Activated CD4-positive, alpha-beta T cell treated with anti-CD3 and anti-CD28 coated beads, Interleukin-2, Interleukin-6, amounts not matched to agents 100 ng/mL and 50 ng/mL, durations not matched to agents 16 hours and 8 hours (primary cell): Measurements from ENCODE around the gene ZNF469.

Experiments
- DNase-seq: peaks from one replicate; pipeline ENCODE4 v3.0.0-alpha.2; 2020

Gene ZNF469

GRCh38 chr16:88411951-88412576 lies 29.3 kb downstream of the ZNF469 start:
- DNase-seq: no peak

- no peak for DNase-seq
These were observed 30.0 kb downstream of the ZNF469 start for GRCh38 chr16:88412766-88413165.

- DNase-seq: no peak
These were observed 30.5 kb downstream of the ZNF469 start for GRCh38 chr16:88413231-88413630.

GRCh38 chr16:88413631-88414030 lies 30.9 kb downstream of the ZNF469 start:
- no peak for DNase-seq

GRCh38 chr16:88414521-88415380 lies 32.0 kb downstream of the ZNF469 start:
- no peak for DNase-seq

GRCh38 chr16:88415381-88415705 lies 32.6 kb downstream of the ZNF469 start:
- no peak for DNase-seq

- no peak for DNase-seq
These were observed 33.1 kb downstream of the ZNF469 start for GRCh38 chr16:88415713-88416323.

GRCh38 chr16:88416686-88417085 lies 33.9 kb downstream of the ZNF469 start:
- DNase-seq: no peak

- no peak for DNase-seq
These were observed 35.1 kb downstream of the ZNF469 start for GRCh38 chr16:88417684-88418476.

GRCh38 chr16:88418869-88419268 lies 36.1 kb downstream of the ZNF469 start:
- DNase-seq: no peak

GRCh38 chr16:88419790-88420189 lies 37.0 kb downstream of the ZNF469 start:
- no peak for DNase-seq

GRCh38 chr16:88420496-88420895 lies 37.7 kb downstream of the ZNF469 start:
- no peak for DNase-seq

GRCh38 chr16:88421301-88421700 lies 38.5 kb downstream of the ZNF469 start:
- DNase-seq: no peak

- DNase-seq: no peak
These were observed 39.2 kb downstream of the ZNF469 start for GRCh38 chr16:88421871-88422433.

- no peak for DNase-seq
These were observed 40.1 kb downstream of the ZNF469 start for GRCh38 chr16:88422733-88423447.

- no peak for DNase-seq
These were observed 40.7 kb downstream of the ZNF469 start for GRCh38 chr16:88423448-88423850.

- no peak for DNase-seq
These were observed 42.0 kb downstream of the ZNF469 start for GRCh38 chr16:88424587-88425235.

- DNase-seq: no peak
These were observed 43.3 kb downstream of the ZNF469 start for GRCh38 chr16:88426018-88426417.

GRCh38 chr16:88427376-88427775 lies 44.6 kb downstream of the ZNF469 start:
- no peak for DNase-seq

GRCh38 chr16:88428156-88428555 lies 45.4 kb downstream of the ZNF469 start:
- no peak for DNase-seq

GRCh38 chr16:88428616-88429386 lies 46.0 kb downstream of the ZNF469 start:
- no peak for DNase-seq
